DOHH2 (cell line): Measurements from ENCODE around the gene FBXO7.
"Not testable (repeated sequence)": the region's sequence is repeated elsewhere in the genome, so short reads cannot be mapped to it uniquely, and the experiment has no call there.

Experiments
- H3F3A ChIP-seq: fragments of 200-600 bp; sonication (generic), shearing (Covaris generic); 2 replicates; pipeline ENCODE4 v1.6.0; 2016; ENCODE audit warnings: antibody characterized with exemption, mild to moderate bottlenecking; ENCODE audit not compliant: control insufficient read depth, insufficient read depth
- H3K27ac ChIP-seq: fragments of 200-600 bp; sonication (generic); 2 replicates; pipeline ENCODE4 v1.5.1; 2014; ENCODE audit warnings: low read depth, mild to moderate bottlenecking, low read length, moderate library complexity
- H3K27me3 ChIP-seq: fragments of 200-600 bp; sonication (generic); 2 replicates; pipeline ENCODE4 v1.6.1; 2014; ENCODE audit warnings: mild to moderate bottlenecking, low read length, mixed read lengths; ENCODE audit not compliant: control insufficient read depth
- H3K36me3 ChIP-seq: fragments of 200-600 bp; sonication (generic); 2 replicates; pipeline ENCODE4 v1.6.1; 2014; ENCODE audit warnings: mild to moderate bottlenecking, low read length, moderate library complexity, mixed read lengths; ENCODE audit not compliant: control insufficient read depth
- H3K4me1 ChIP-seq: fragments of 200-600 bp; sonication (generic); 2 replicates; pipeline ENCODE4 v1.6.1; 2014; ENCODE audit warnings: mild to moderate bottlenecking, low read length, mixed read lengths; ENCODE audit not compliant: control insufficient read depth
- H3K4me2 ChIP-seq: fragments of 200-600 bp; sonication (generic); 2 replicates; pipeline ENCODE4 v1.6.0; 2014; ENCODE audit warnings: mild to moderate bottlenecking, low read length, moderate library complexity
- H3K4me3 ChIP-seq: fragments of 200-600 bp; sonication (generic); 2 replicates; pipeline ENCODE4 v1.5.1; 2014; ENCODE audit warnings: mild to moderate bottlenecking, low read length, mixed read lengths
- H3K79me2 ChIP-seq: fragments of 200-600 bp; sonication (generic); 2 replicates; pipeline ENCODE4 v1.6.1; 2014; ENCODE audit warnings: mild to moderate bottlenecking, low read length, mixed read lengths; ENCODE audit not compliant: control insufficient read depth
- H3K9me2 ChIP-seq: fragments of 200-600 bp; sonication (generic); replicated peaks from 2 replicates; pipeline ENCODE4 v1.6.1; 2014; ENCODE audit warnings: mild to moderate bottlenecking, low read length, mixed read lengths; ENCODE audit not compliant: control insufficient read depth
- H3K9me3 ChIP-seq: fragments of 200-600 bp; sonication (generic); 2 replicates; pipeline ENCODE4 v1.6.1; 2014; ENCODE audit warnings: antibody characterized with exemption, low read length, mixed read lengths; ENCODE audit not compliant: control insufficient read depth, insufficient read depth
- H4K20me1 ChIP-seq: fragments of 200-600 bp; sonication (generic); 2 replicates; pipeline ENCODE4 v1.6.0; 2014; ENCODE audit warnings: low read depth, mild to moderate bottlenecking, antibody characterized with exemption, low read length, moderate library complexity; ENCODE audit not compliant: control insufficient read depth, insufficient read depth
- EZH2phosphoT487 ChIP-seq: fragments of 200-600 bp; sonication (generic); IDR thresholded peaks from 2 replicates; pipeline ENCODE4 v1.6.1; 2017; ENCODE audit warnings: borderline replicate concordance, mild to moderate bottlenecking, antibody characterized with exemption, low read length, moderate library complexity, mixed read lengths
- TF ChIP-seq, protein P1 (sequence below): fragments of 200-600 bp; sonication (generic); IDR thresholded peaks from one replicate; pipeline ENCODE4 v1.5.1; 2014; ENCODE audit warnings: antibody characterized with exemption, mild to moderate bottlenecking, low read depth, low read length; ENCODE audit not compliant: poor library complexity, severe bottlenecking

The FBXO7 gene

GRCh38 chr22:32477596-32477995 is 3.0 kb downstream of the FBXO7 start:
- H3K9me2 ChIP-seq: no peaks in the 10 kb centered on the region
- no peak overlapping the region for H3K27ac ChIP-seq
- peaks cover 38% of the 10 kb centered on the region for H3K4me1 ChIP-seq
- H3K4me3 ChIP-seq: no peak overlapping the region
- no peaks in the 10 kb centered on the region for H3F3A ChIP-seq
- H3K27me3 ChIP-seq: no peaks in the 10 kb centered on the region
- H3K79me2 ChIP-seq: peaks cover 86% of the 10 kb centered on the region
- peaks cover 37% of the 10 kb centered on the region for H4K20me1 ChIP-seq
- H3K9me3 ChIP-seq: no peaks in the 10 kb centered on the region
- H3K4me2 ChIP-seq: peak overlapping the region; percentile 79
- peaks cover 41% of the 10 kb centered on the region for H3K36me3 ChIP-seq
- TF ChIP-seq, protein P1, sequence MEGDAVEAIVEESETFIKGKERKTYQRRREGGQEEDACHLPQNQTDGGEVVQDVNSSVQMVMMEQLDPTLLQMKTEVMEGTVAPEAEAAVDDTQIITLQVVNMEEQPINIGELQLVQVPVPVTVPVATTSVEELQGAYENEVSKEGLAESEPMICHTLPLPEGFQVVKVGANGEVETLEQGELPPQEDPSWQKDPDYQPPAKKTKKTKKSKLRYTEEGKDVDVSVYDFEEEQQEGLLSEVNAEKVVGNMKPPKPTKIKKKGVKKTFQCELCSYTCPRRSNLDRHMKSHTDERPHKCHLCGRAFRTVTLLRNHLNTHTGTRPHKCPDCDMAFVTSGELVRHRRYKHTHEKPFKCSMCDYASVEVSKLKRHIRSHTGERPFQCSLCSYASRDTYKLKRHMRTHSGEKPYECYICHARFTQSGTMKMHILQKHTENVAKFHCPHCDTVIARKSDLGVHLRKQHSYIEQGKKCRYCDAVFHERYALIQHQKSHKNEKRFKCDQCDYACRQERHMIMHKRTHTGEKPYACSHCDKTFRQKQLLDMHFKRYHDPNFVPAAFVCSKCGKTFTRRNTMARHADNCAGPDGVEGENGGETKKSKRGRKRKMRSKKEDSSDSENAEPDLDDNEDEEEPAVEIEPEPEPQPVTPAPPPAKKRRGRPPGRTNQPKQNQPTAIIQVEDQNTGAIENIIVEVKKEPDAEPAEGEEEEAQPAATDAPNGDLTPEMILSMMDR: no peak
- no peak for TF ChIP-seq EZH2phosphoT487

DNA sequence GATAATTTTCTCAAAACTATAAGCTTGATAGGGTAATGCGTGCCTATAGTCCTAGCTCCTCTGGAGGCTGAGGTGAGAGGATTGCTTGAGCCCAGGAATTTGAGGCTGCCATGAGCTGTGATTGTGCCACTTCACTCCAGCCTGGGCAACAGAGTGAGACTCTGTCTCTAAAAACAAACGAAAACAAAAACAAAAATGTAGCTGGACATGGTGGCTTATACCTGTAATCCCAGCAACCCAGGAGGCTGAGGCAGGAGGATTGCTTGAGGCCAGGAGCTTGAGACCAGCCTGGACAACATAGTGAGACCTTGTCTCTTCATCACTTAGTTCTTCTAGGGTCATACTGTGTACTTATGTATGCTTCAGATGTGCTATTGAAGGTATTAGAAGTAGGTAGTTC is 3.9 kb downstream of the FBXO7 start:
- not testable (repeated sequence) for H3K27ac ChIP-seq, H3K9me2 ChIP-seq, H3K27me3 ChIP-seq, H3K9me3 ChIP-seq, H3K4me2 ChIP-seq, H3K4me3 ChIP-seq, H3F3A ChIP-seq
- Histone ChIP-seq H3K36me3 (peaks cover 46% of the 10 kb centered on the region), H4K20me1 (peaks cover 42% of the 10 kb centered on the region), H3K79me2 (peaks cover 95% of the 10 kb centered on the region), H3K4me1 (peaks cover 33% of the 10 kb centered on the region)

- peaks cover 50% of the 10 kb centered on the region for H3K36me3 ChIP-seq
- no peak overlapping the region for H3K27ac ChIP-seq
Observed at GRCh38 chr22:32478994-32479393, 4.4 kb downstream of the FBXO7 start.

GRCh38 chr22:32480238-32480637 is 5.6 kb downstream of the FBXO7 start:
- peaks cover 60% of the 10 kb centered on the region for H3K36me3 ChIP-seq
- H4K20me1 ChIP-seq: peaks cover 42% of the 10 kb centered on the region
- H3K4me3 ChIP-seq: no peak overlapping the region
- TF ChIP-seq EZH2phosphoT487: no peak
- TF ChIP-seq, protein P1: no peak
- 0 out of 2 replicates have a peak overlapping the region, but pooled peaks have one; percentile 3 for H3K4me2 ChIP-seq
- H3F3A ChIP-seq: no peaks in the 10 kb centered on the region
- H3K27ac ChIP-seq: no peak overlapping the region
- peaks cover 91% of the 10 kb centered on the region for H3K79me2 ChIP-seq
- no peaks in the 10 kb centered on the region for H3K9me2 ChIP-seq
- no peaks in the 10 kb centered on the region for H3K27me3 ChIP-seq
- peaks cover 27% of the 10 kb centered on the region for H3K4me1 ChIP-seq
- H3K9me3 ChIP-seq: no peaks in the 10 kb centered on the region

More at GRCh38 chr22:32478994-32479393, 4.4 kb downstream of the FBXO7 start:
- no peak overlapping the region for H3K4me2 ChIP-seq
- no peaks in the 10 kb centered on the region for H3K27me3 ChIP-seq
- peaks cover 95% of the 10 kb centered on the region for H3K79me2 ChIP-seq
- H3K4me3 ChIP-seq: no peak overlapping the region
- peaks cover 42% of the 10 kb centered on the region for H4K20me1 ChIP-seq
- TF ChIP-seq, protein P1: no peak
- TF ChIP-seq EZH2phosphoT487: no peak
- H3K4me1 ChIP-seq: peaks cover 29% of the 10 kb centered on the region
- no peaks in the 10 kb centered on the region for H3F3A ChIP-seq
- H3K9me3 ChIP-seq: no peaks in the 10 kb centered on the region
- H3K9me2 ChIP-seq: no peaks in the 10 kb centered on the region
